ENCODE data around the gene TBC1D16. TPM values are rescaled to one million over a fixed set of nuclear protein-coding genes. Genes with fewer than 3 reads are reported as not detected.

Gene TBC1D16
- total RNA-seq, 1 experiment from 2014 or later = 21.7 TPM

GRCh38 chr17:79991924-79992648 is 43.6 kb downstream of the TBC1D16 start:
- in situ Hi-C loops (cut with HindIII; ENCODE audit: low sequenced_read_pairs) = loop anchor here (25.0 kb wide), 1 partner anchor 230 kb away; no protein-coding TSS in a partner anchor

GRCh38 chr17:79991140-79991923 is 44.3 kb downstream of the TBC1D16 start:
- in situ Hi-C loops (cut with HindIII; ENCODE audit: low sequenced_read_pairs) = loop anchor here (25.0 kb wide), 1 partner anchor 229 kb away; no protein-coding TSS in a partner anchor
- peak; percentile 69 for DNase-seq (ENCODE audit: low spot score)

More at GRCh38 chr17:79991924-79992648, 43.6 kb downstream of the TBC1D16 start:
- no peak for DNase-seq (ENCODE audit: low spot score)

- no peak for DNase-seq (ENCODE audit: low spot score)
- in situ Hi-C loops (cut with HindIII; ENCODE audit: low sequenced_read_pairs) = loop anchor here (25.0 kb wide), 1 partner anchor 228 kb away; no protein-coding TSS in a partner anchor
These were observed 45.0 kb downstream of the TBC1D16 start for GRCh38 chr17:79990704-79991103.

- in situ Hi-C loops (cut with HindIII; ENCODE audit: low sequenced_read_pairs) = loop anchor here (25.0 kb wide), 1 partner anchor 228 kb away; no protein-coding TSS in a partner anchor
- DNase-seq (ENCODE audit: low spot score) = no peak
These were observed 45.5 kb downstream of the TBC1D16 start for GRCh38 chr17:79990051-79990592.

- in situ Hi-C loops (cut with HindIII; ENCODE audit: low sequenced_read_pairs) = loop anchor here (25.0 kb wide), 1 partner anchor 227 kb away; no protein-coding TSS in a partner anchor
- no peak for DNase-seq (ENCODE audit: low spot score)
These were observed 46.4 kb downstream of the TBC1D16 start for GRCh38 chr17:79989106-79989835.

- DNase-seq (ENCODE audit: low spot score) = no peak
- in situ Hi-C loops (cut with HindIII; ENCODE audit: low sequenced_read_pairs) = loop anchor here (25.0 kb wide), 1 partner anchor 226 kb away; no protein-coding TSS in a partner anchor
These were observed 47.3 kb downstream of the TBC1D16 start for GRCh38 chr17:79988185-79988971.

- DNase-seq (ENCODE audit: low spot score) = no peak
- in situ Hi-C loops (cut with HindIII; ENCODE audit: low sequenced_read_pairs) = loop anchor here (25.0 kb wide), 1 partner anchor 226 kb away; no protein-coding TSS in a partner anchor
These were observed 47.8 kb downstream of the TBC1D16 start for GRCh38 chr17:79987935-79988184.

GRCh38 chr17:79987187-79987934 is 48.3 kb downstream of the TBC1D16 start:
- in situ Hi-C loops (cut with HindIII; ENCODE audit: low sequenced_read_pairs) = loop anchor here (25.0 kb wide), 1 partner anchor 225 kb away; no protein-coding TSS in a partner anchor
- DNase-seq (ENCODE audit: low spot score) = no peak

GRCh38 chr17:79986411-79987186 is 49.1 kb downstream of the TBC1D16 start:
- in situ Hi-C loops (cut with HindIII; ENCODE audit: low sequenced_read_pairs) = loop anchor here (25.0 kb wide), 1 partner anchor 224 kb away; no protein-coding TSS in a partner anchor
- no peak for DNase-seq (ENCODE audit: low spot score)

GRCh38 chr17:79985943-79986391 is 49.7 kb downstream of the TBC1D16 start:
- in situ Hi-C loops (cut with HindIII; ENCODE audit: low sequenced_read_pairs) = loop anchor here (25.0 kb wide), 1 partner anchor 224 kb away; no protein-coding TSS in a partner anchor
- no peak for DNase-seq (ENCODE audit: low spot score)

GRCh38 chr17:79985361-79985942 is 50.2 kb downstream of the TBC1D16 start:
- DNase-seq (ENCODE audit: low spot score) = no peak

GRCh38 chr17:79984877-79985276 is 50.8 kb downstream of the TBC1D16 start:
- DNase-seq (ENCODE audit: low spot score) = no peak
- in situ Hi-C loops (cut with HindIII; ENCODE audit: low sequenced_read_pairs) = loop anchor here (25.0 kb wide), 1 partner anchor 223 kb away; no protein-coding TSS in a partner anchor

More at GRCh38 chr17:79985361-79985942, 50.2 kb downstream of the TBC1D16 start:
- in situ Hi-C loops (cut with HindIII; ENCODE audit: low sequenced_read_pairs) = loop anchor here (25.0 kb wide), 1 partner anchor 223 kb away; no protein-coding TSS in a partner anchor

- DNase-seq (ENCODE audit: low spot score) = no peak
- in situ Hi-C loops (cut with HindIII; ENCODE audit: low sequenced_read_pairs) = loop anchor here (25.0 kb wide), 1 partner anchor 222 kb away; no protein-coding TSS in a partner anchor
These were observed 51.4 kb downstream of the TBC1D16 start for GRCh38 chr17:79984045-79984840.

- DNase-seq (ENCODE audit: low spot score) = no peak
- in situ Hi-C loops (cut with HindIII; ENCODE audit: low sequenced_read_pairs) = loop anchor here (25.0 kb wide), 1 partner anchor 221 kb away; no protein-coding TSS in a partner anchor
These were observed 52.2 kb downstream of the TBC1D16 start for GRCh38 chr17:79983456-79983855.

- in situ Hi-C loops (cut with HindIII; ENCODE audit: low sequenced_read_pairs) = loop anchor here (25.0 kb wide), 1 partner anchor 221 kb away; no protein-coding TSS in a partner anchor
These were observed 52.7 kb downstream of the TBC1D16 start for GRCh38 chr17:79982986-79983385.

More at GRCh38 chr17:79982986-79983385, 52.7 kb downstream of the TBC1D16 start:
- DNase-seq (ENCODE audit: low spot score) = no peak
